SW 1271 (cell line): Measurements from ENCODE around the gene BAHCC1.

Source experiments
- DNase-seq, 2 experiments: peaks; one replicate each; lab custom pipeline; 2025; lab: John Stamatoyannopoulos, UW

The BAHCC1 gene

DNA sequence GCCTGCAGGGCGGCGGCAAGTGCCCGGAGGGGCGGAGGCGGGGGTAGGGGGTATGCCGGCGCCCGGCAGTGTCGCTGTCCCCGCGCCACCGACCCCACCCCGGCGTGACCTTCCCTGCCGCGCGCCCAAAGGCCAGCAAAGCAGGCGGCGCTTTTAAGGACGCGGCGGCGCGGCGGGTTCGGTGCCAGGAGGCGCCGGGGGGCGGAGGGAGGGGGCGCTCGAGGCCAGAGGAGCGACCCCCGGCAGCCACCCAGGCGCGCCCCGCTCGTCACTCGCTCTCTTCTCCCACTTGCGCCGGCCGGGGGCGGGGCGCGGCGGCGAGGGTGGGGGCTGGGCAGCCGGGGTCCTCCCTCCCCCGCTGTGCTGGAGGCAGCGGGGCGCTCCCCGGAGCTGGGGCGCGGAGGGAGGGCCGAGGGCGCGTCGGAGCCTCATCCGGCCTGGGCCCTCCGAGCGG is 8.6 kb upstream of the BAHCC1 start:
- no peak for DNase-seq

DNA sequence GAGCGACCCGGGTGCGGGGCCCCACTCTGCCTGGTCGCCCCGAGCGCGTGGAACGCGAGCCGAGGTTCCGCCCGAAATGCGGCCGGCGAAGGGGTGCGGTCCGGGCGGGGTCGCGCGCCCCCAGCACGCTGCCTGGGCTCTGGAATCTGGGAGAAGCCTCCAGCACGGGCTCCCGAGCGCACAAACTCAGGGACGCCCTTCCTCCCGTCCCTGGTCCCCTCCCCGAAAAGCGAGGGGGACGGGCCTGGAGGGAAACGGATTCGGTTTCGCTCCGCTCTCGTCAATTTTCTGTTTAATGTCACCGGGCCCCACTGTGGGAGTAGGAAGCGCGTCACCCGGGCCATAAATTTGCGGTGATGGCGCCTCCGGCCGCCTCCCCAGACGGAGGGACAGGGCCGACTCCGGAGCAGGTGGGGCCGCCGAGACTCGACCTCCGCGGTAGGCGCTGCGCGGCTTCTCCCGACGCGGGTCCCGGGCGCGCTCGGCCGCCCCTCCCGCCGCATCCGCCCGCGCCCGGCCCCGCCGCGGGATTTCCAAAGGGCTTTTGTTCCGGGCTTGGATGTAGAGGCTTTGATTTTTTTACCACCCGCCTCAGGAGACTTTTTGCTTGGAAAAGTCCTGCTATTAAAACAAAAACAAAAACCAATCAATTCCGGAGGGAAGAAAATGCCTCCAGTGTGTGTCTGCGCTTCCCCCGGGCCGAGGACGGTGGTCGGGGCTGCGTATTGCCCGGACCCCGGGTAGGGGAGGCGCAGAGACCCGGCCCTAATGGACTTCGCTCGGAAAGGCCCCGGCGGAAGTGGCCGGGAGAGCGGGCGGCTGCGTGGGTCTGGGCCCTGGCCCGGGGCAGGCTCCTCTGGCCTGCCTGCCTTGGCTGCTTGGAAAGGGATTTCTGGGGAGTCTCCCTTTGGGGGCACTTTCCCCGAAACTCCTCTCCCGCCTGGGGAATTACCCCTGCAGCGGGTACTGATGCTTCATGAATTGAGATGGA is 7.9 kb upstream of the BAHCC1 start:
- DNase-seq, result no peak

DNA sequence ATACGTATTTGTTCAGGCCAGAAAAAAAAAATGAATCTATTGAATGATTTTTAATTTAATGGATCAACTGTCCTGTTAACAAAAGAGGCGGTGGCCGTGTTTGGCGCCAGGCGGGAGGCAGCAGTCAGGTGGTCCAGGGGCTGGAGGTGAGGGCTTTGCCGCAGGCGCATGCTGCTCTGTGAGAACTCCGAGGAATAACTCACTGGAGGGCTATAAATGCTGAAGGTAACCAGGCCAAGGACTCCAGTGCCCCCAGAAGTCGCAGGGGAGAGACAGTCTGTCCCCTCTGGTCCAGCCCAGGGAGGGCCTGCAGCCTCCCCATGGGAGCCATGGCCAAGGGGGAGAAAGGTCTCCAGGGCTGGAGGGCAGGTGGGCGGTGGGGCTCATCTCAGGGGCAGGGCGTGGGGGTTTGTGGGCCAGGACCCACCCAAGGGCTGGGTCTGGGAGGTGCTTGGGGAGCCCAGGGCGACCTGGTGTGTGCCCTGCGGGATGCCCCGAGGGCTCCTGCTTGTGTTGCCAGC is 7.1 kb upstream of the BAHCC1 start:
- DNase-seq, result no peak

GRCh38 chr17:81388612-81389367 is 6.5 kb upstream of the BAHCC1 start:
- no peak for DNase-seq

- no peak for DNase-seq
These were observed 5.7 kb upstream of the BAHCC1 start for GRCh38 chr17:81389585-81389984.

GRCh38 chr17:81390029-81390872 is 5.0 kb upstream of the BAHCC1 start:
- no peak for DNase-seq

DNA sequence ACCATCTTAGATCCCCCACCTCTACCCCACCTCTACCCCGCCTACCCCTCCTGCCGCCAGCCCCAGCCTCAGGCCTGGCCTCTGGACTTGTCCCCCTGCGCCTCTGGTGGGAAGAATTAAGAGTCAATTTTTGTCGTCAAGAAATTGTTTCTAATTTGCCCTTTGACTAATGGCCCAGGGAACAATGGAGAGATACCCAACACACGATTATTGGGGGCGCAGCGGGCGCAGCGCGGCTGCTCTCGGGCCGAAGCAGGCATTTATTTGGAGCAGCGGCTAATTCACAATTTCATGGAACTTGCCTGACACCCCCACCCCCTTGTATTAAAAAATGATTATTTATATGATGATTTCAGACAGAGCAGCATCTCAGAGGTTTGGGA is 4.4 kb upstream of the BAHCC1 start:
- DNase-seq, result no peak

- DNase-seq, result no peak
These were observed 3.8 kb upstream of the BAHCC1 start for GRCh38 chr17:81391293-81391935.

GRCh38 chr17:81391936-81392908 is 3.0 kb upstream of the BAHCC1 start:
- DNase-seq, result no peak

- DNase-seq, result no peak
These were observed 2.2 kb upstream of the BAHCC1 start for GRCh38 chr17:81392909-81393654.

DNA sequence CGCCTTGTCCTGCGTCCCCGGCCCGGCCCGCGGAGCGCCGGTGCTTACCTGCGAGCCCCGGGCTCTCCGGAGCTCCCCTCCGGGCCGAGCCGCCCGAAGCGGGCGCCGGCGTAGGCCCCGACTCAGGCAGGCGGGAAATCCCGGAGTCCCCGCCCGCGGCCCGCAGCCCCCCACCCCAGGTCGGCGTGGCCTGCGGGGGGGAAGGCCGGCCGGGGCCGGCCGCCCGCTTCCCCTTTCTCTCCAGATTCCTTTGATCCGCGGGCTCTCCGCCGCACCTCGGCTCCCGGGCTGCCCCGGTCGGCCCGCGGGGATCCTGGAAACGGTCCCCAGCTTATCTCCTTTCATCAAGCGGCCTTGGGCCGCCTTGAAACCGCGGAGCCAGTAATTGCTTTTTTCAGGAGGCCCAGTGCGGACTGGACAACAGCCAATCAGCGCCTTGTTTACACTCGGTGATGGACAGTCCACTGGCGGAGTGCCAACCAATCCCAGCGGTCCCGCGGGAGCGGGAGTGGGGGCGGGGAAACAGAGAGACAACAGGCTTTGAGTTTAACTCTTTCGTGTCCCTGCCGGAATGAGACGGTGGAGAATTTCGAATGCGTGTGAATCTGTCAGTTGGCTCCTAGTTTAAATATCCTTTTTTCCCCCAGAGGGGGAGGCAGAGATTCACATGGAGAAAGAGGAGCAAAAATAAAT is 1.4 kb upstream of the BAHCC1 start:
- peak; percentile 97 to 98 for DNase-seq

GRCh38 chr17:81394377-81394920 is 808 bp upstream of the BAHCC1 start:
- no peak for DNase-seq

DNA sequence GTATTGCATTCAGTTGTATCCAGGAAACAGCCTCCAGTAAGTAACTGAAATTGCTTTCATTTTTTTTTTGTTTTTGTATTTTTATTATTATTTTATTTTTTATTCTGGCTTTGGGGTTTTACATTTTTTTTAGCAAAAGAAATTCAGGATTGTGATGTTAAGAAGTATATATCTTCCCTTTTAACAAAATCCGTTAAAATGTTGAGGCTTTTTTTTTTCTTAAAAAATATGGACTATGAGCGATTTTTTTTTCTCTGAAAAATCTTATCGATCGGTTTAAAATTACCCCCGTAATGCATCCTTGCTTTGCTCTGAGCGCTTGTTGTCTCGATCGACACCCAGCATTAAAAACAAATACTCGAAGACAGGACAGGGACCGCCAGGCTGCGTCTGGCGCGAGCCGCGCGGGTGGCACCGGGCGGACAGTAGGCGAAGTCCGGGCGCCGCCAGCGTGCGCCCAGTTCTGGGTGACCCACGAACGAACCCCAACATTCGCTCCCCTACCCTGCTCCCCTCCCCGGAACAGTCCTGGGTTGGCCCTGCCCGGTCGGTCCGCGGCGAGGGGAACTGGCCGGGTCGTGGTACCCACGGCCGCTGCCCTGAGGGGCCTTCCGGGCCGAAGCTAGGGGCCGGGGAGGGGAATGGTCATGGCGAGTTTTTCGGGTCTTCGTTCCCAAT is 482 bp downstream of the BAHCC1 start:
- no peak for DNase-seq

DNA sequence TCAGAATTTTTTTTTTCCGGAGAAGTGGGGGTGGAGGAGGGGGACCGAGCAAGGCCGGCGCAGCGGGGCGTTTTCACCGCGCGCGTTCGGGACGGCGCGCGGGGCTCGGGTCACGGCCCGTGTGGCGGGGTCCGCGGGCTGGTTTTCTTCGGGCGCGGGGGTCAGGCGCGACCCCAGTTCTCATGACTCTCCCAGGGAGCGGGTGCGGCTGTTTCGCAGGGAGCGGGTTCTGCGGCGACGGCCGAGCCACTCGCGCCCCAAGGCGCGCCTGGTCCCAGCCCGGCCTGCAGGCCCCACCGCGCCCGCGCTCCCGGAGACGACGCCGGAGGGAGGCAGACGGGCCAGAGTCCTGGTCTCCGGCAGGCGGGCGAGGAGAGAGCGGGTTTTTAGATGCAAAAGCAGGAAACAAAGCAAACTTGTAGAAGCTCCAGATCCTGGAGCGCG is 1.0 kb downstream of the BAHCC1 start:
- no peak for DNase-seq

- DNase-seq, result no peak
These were observed 1.6 kb downstream of the BAHCC1 start for GRCh38 chr17:81396722-81397313.

DNA sequence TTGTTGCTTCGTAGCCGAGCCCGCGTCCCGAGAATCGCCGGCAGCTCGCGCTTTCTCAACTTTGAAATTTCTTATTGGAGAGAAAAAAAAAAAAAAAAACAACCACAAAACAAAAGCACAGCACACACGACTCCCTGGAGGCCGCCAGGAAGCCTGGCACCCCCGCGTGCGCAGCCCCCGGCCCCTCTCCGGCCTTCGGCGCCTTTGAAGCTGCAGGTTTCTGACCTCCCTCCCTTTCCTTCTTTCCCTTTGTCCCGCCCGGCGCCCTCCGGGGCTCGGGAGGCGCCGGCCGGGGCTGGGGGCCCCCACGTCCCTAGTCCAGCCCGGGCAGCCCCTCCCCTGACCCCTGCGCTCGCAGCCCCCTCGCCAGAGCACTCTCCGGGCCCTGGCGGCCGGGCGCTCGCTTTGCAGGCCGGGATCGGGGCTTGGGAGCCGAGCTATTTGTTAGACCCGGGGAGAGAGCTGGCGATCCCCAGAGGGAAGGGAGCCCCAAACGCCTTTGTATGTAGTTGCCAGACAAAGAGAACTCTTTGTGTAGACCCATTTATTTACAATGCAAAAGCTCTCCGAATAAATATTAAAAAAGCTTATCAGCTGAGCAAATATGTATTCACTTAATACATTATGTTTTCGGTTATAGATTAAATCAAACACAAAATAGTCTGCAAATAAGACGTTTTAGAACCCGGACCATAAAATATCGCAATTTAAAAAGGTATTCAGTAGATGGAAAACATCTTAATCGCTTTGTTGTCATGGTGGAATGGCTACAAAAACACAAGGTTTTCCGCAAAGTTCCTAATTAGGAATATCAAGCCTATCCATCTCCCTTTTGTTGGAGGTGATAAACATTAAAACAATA is 2.3 kb downstream of the BAHCC1 start:
- DNase-seq, result no peak
